ENCODE data around the gene TIPRL. TPM values are rescaled to one million over a fixed set of nuclear protein-coding genes. Genes with fewer than 3 reads are reported as not detected.

TIPRL gene
- total and polyA plus RNA-seq, 7 donors, result 19.3 to 31.0 (median 30.7) TPM

DNA sequence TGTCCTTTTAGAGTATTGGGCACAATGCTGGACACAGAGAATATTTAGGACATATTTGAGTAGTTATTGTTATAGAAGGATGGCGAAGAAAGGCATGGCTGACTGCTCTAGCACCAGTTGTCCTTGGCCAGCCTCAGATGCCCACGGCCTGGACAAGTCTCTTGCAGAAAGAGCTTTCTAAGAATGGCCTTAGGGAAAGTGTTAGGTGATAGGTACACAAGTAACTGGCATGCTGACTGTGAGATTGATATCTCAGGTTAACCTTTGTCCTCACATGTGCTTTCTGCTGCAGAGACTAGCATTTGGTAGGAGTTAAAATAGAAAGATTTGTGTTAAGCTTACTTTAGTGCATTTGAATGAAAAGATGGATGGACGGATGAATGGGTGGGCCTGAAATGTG lies 57.2 kb downstream of the TIPRL start:
- Histone ChIP-seq H3K36me3 (peaks cover 16 to 93% (median 42%) of the 10 kb centered on the region in 4 donors), H3K9me3 (no peaks in the 10 kb centered on the region), H3K4me3 (no peak overlapping the region), H3K4me1 (peaks cover 0 to 30% (median 17%) of the 10 kb centered on the region in 4 donors), H3K27me3 (no peaks in the 10 kb centered on the region), H3K27ac (peak overlapping the region in 3 of 4 donors; percentile 26 to 38 (median 37))
- DNase-seq, result no peak
- TF ChIP-seq EP300 (IDR thresholded peaks at IDR 0.05) (no peak), POLR2AphosphoS5 (IDR thresholded peaks at IDR 0.05) (no peak), POLR2A (IDR thresholded peaks at IDR 0.05) (no peak)
- TF ChIP-seq, protein P1, sequence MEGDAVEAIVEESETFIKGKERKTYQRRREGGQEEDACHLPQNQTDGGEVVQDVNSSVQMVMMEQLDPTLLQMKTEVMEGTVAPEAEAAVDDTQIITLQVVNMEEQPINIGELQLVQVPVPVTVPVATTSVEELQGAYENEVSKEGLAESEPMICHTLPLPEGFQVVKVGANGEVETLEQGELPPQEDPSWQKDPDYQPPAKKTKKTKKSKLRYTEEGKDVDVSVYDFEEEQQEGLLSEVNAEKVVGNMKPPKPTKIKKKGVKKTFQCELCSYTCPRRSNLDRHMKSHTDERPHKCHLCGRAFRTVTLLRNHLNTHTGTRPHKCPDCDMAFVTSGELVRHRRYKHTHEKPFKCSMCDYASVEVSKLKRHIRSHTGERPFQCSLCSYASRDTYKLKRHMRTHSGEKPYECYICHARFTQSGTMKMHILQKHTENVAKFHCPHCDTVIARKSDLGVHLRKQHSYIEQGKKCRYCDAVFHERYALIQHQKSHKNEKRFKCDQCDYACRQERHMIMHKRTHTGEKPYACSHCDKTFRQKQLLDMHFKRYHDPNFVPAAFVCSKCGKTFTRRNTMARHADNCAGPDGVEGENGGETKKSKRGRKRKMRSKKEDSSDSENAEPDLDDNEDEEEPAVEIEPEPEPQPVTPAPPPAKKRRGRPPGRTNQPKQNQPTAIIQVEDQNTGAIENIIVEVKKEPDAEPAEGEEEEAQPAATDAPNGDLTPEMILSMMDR (IDR thresholded peaks at IDR 0.05), result no peak
- 63 to 85% methylated on average over 3 of the region's 3 CpGs for WGBS, 2 donors
- intact Hi-C loops (cut with DNase I), result no loop called here

DNA sequence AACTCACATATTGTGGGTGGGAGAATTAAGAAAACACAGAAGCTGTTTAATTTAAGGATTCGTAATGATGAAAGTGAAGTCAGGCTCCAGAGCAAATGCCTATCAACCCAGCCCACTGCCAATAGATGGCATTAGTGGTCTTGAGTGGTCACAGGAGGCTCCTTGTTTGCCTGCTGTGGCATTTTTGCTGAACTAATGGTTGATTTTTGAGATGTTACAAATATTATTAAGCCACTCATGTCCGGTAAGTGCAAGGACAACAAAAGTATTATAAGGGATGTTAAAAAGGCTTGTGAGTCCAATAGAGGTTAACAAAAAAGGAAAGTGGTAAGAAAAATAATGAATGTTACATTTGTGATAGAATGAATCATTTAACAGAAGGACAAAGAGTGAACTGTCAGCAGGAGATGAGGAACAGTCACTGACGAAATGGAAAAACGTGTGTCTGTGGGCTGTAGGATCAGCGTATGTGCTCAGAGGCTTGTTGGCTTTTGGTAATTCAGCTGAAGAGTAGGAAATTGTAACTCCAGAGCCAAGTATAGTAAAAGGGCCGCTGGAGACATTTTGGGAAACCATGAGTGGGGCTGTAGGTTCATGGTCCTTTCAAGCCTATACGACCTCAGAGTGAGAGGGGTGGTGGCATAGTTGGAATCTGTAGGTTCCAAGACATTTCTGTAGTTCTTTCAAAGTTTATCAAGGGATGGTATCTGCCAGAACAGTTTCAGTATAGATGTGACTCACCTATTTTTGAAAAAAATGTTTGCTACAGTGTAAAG lies 58.3 kb downstream of the TIPRL start:
- peaks cover 0 to 28% (median 17%) of the 10 kb centered on the region in 4 donors for H3K4me1 ChIP-seq
- DNase-seq, result no peak
- no peaks in the 10 kb centered on the region for H3K9me3 ChIP-seq
- H3K27me3 ChIP-seq, result no peaks in the 10 kb centered on the region
- H3K4me3 ChIP-seq, result no peak overlapping the region
- 87 to 92% methylated on average over 7 of the region's 7 CpGs for WGBS, 2 donors
- no peak for TF ChIP-seq POLR2A (IDR thresholded peaks at IDR 0.05)
- TF ChIP-seq, protein P1 (IDR thresholded peaks at IDR 0.05), result no peak
- TF ChIP-seq POLR2AphosphoS5 (IDR thresholded peaks at IDR 0.05), result no peak
- no peak for TF ChIP-seq EP300 (IDR thresholded peaks at IDR 0.05)
- peaks cover 13 to 92% (median 42%) of the 10 kb centered on the region in 4 donors for H3K36me3 ChIP-seq
- H3K27ac ChIP-seq, result no peak overlapping the region
- intact Hi-C loops (cut with DNase I), result no loop called here

DNA sequence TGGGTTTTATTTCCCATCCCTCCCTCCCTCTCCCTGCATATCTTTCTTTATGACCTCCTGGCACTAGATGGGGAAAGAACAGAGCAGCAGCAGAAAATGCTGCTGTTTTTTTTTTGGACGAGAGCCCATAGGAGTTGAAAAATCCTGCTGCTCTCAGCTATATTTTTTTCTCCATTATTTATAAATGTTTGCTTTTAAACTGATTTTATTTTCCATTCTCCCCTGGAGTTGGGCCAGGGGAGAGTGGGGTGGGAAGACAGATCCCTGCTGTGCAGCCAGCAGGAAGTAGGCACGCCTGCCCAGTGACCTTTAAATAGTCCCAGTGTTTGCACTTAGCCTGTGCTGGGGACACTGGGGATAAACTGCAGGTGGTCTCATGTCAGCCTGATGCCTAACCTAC lies 64.4 kb downstream of the TIPRL start:
- peak overlapping the region; percentile 60 to 73 (median 61) for H3K27ac ChIP-seq
- intact Hi-C loops (cut with DNase I), result no loop called here
- DNase-seq, result no peak
- H3K4me1 ChIP-seq, result peaks cover 0 to 37% (median 29%) of the 10 kb centered on the region in 4 donors
- no peak overlapping the region for H3K4me3 ChIP-seq
- 17 to 47% methylated on average over 2 of the region's 2 CpGs for WGBS, 2 donors
- TF ChIP-seq POLR2A (IDR thresholded peaks at IDR 0.05) (no peak), POLR2AphosphoS5 (IDR thresholded peaks at IDR 0.05) (peak in 1 of 4 donors; percentile 14), EP300 (IDR thresholded peaks at IDR 0.05) (no peak)
- no peaks in the 10 kb centered on the region for H3K9me3 ChIP-seq
- H3K36me3 ChIP-seq, result peaks cover 0 to 71% (median 21%) of the 10 kb centered on the region in 4 donors
- no peaks in the 10 kb centered on the region for H3K27me3 ChIP-seq

GRCh38 chr1:168243636-168244212 lies 65.0 kb downstream of the TIPRL start:
- peaks cover 0 to 66% (median 18%) of the 10 kb centered on the region in 4 donors for H3K36me3 ChIP-seq
- WGBS, 2 donors, result 30 to 50% methylated on average over 3 of the region's 3 CpGs

More at GRCh38 chr1:168243636-168244212, 65.0 kb downstream of the TIPRL start:
- peaks cover 0 to 37% (median 29%) of the 10 kb centered on the region in 4 donors for H3K4me1 ChIP-seq
- TF ChIP-seq POLR2A (IDR thresholded peaks at IDR 0.05), result no peak
- no peak for TF ChIP-seq EP300 (IDR thresholded peaks at IDR 0.05)
- TF ChIP-seq POLR2AphosphoS5 (IDR thresholded peaks at IDR 0.05), result no peak
- TF ChIP-seq, protein P1 (IDR thresholded peaks at IDR 0.05), result no peak
- H3K9me3 ChIP-seq, result no peaks in the 10 kb centered on the region
- peak overlapping the region; percentile 60 to 73 (median 61) for H3K27ac ChIP-seq
- intact Hi-C loops (cut with DNase I), result no loop called here
- no peak for DNase-seq
- H3K27me3 ChIP-seq, result no peaks in the 10 kb centered on the region
- H3K4me3 ChIP-seq, result no peak overlapping the region
